NCI-H526 treated with DMSO at 0.1 percent for 48 hours (cell line): ENCODE data around the gene MRPS34.
A peak's percentile ranks its signal among the peaks of the same experiment; 100 is the strongest.
"Not testable (repeated sequence)": the region's sequence is repeated elsewhere in the genome, so short reads cannot be mapped to it uniquely, and the experiment has no call there.

Experiments
- DNase-seq: peaks from one replicate; lab custom pipeline; 2025; lab: John Stamatoyannopoulos, UW

MRPS34 gene

DNA sequence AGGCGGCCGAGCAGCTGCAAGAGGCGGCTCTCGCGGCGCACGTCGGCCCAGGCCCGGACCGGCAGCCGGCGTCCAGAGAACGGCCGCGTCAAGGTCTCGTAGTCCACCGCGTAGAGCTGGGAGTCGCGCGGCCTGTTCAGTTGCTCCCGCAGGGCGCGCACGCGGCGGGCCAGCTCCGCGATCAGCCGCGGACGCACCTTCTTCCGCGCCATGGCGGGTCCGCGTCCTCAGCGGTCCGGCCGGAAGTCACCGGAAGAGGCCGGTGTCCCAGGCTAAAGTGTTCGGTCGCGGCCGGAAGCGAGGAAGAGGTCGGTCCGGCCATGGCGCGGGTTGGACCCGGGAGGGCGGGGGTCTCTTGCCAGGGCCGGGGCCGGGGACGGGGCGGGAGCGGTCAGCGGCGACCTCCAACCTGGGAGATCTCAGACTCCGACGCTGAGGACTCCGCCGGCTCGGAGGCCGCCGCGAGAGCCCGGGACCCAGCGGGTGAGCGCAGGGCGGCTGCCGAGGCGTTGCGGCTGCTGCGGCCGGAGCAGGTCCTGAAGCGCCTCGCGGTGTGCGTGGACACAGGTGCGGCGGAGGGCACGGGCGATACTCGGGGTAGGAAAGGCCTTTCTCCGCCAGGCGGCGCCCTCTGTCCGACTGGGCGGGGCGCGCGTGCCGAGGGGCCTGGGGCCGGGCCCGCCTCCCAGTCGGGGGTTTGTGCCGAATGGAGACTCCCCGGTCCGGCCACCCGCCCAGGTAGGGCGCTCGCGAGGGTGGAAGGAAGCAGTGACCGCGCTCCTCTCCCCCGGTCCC is at the start of gene MRPS34:
Gene MRPS34 (minus strand): TSS at position 227 of the 795 bp plus-strand sequence. CDS start 15 bp downstream, at position 212.
- DNase-seq = peak; percentile 60

DNA sequence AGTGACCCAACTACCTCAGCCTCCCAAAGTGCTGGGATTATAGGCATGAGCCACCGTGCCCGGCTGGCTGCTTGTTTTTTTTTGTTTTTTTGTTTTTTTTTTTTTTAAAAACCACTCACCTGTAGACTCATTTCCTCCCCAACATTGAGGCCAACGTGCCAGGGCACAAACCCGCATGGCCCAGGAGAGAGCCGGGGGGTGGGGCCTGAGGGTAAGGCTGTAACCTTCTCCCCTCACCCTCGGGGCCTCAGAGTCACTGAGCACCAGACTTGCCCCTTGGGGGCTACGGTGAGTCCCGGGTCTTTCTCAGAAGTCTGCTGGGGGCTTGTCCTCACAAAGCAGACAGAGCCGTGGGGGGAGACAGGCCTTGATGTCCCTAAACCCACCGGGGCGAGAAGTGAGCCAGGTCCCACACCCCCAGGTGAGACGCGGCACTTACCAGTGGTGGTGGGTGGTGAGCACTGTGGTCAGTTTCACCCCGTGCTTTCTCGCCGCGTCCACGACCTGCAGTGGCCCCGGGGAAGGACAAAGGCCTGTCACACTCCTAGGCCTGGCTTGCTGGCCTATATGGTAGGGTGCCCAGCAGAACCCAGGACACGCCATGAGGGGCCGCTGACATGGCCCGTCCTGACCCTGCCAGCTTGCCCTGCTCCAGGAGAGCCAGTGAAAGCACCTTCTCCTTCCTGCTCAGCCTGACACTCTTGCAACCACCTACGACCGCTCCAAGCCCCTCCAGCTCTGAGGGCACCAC is 49.1 kb upstream of the MRPS34 start:
- no peak for DNase-seq

DNA sequence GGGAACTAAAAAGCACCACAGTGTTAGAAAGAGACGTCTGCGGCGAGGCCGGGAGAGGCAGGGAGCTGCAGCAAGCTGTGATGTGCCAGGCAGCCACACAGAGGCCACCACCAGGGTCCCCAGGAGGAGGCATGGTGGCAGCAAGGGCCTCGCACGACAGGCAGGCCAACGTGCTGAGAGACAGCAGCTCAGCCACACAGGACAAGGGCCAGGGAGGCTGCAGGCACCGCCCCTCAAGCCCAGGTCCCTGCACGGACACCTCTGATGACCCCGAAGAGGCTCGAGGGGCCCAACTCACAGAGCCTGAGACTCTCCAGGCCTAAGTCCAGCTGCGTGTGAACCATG is 48.0 kb upstream of the MRPS34 start:
- no peak for DNase-seq

DNA sequence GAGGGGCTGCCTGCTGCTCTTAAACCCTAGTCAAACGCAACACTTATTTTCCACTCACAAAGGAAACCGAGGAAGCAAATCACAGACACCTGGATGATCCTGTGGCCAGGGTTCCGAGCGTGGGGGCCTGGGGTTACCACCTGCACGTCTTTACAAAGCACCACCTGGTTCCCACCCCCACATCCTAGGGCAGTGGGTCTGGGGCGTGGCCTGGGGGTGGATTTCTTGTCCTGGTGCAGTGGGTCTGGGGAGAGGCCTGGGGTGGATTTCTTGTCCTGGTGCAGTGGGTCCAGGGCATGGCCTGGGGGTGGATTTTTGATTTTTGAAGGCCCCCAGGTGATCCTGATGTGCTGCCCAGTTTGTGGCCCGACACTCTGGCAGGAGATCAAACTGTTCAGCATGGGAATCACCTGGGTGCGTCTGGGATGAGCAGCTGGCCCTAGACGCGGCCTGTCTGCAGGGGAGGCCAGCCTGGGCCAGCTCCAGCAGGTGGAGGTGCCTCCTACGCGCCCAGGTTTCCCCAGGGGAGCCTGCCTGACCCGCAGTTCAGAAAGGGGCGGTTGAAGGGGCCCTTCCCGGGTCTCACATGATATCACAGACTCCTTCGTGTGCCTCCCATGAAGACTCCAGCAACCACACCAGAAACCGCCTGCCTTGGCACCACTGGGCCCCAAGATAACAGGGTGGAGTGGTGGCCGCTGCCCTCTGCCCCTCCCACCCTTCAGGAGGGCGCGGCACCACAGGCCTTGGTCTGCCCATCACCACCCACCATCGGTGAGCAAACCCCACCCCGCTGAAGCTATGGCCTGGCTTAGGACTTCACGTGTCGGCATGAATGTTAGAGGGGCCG is 47.4 kb upstream of the MRPS34 start:
- DNase-seq = no peak

DNA sequence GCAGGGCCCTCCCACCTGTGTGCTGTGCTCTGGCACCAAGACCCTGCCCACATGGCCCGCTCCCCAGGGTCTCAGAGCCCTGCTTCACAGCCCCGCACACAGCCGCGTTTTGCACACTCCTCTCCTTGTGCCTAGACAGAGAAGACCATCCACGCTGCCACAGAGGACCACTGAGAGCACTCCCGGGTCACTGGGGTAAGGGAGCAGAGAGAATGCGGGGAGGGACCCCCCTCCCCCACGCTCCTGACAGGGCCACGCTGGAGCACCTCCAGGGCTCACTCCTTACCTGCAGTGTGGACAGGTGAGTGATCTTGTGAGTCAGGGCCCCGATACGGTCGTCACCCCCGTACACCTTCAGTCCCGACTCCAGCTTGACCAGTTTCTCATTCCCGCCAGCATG is 46.7 kb upstream of the MRPS34 start:
- no peak for DNase-seq

DNA sequence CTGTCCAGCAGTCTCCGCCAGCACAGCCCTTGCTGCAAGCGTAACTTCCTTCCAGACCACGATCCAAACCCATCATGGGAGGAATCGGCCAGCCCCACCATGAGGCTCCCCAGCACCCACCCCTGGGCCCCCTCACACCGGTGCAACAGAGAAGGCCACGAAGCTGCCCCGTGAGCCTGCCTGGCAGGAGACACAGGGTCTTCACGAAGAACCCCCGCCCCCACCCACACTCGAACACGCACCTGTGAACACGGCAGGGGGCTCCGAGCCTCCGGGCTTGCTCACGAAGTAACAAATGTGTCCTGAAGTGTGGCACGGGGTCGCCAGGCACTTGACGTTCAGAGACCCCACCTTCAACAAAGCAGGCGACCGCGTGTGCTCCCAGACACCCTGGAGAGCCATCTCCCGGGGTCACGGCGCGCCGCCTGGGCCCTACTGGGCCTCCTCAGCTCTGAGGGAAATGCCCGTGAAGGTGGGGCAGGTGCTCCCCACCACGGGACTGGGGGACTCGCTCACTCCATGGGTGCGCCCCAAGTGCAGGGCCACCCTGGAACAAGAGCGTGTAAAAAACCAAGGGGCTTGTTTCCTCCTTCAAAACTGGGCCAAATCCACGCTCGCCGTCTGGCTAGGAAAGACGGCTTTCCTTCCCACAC is 46.1 kb upstream of the MRPS34 start:
- DNase-seq = no peak

DNA sequence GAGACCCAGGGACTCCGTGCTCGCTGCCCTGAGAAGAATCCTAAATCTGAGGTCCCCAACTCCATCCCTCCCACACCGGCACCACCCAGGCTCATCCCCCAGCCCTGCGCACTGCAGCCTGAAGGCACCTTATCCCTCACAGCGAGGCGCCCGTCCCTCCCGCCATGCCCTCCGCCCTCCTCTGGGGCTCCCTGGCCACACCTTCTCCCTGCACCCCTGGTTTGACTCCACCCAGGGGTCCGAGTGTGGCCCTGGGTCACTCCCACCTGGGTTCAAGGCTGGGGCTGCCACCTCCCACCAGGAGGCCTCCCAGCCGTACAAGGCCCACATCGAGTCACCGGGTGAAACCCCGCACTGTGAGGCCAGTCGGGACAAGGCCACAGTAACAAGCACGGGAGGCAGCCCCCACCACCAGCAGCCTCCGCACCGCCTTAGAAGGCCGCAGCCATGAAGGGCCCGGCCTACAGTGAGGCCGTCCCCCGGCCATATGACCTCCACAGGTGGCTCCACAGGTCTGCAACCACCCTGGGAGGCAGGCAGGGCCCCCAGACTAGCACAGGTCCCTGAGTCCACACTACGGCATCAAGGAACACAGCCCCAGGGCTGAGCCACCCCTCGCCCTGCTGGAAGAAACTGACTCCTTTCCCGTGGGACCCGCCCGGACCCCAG is 45.4 kb upstream of the MRPS34 start:
- no peak for DNase-seq

DNA sequence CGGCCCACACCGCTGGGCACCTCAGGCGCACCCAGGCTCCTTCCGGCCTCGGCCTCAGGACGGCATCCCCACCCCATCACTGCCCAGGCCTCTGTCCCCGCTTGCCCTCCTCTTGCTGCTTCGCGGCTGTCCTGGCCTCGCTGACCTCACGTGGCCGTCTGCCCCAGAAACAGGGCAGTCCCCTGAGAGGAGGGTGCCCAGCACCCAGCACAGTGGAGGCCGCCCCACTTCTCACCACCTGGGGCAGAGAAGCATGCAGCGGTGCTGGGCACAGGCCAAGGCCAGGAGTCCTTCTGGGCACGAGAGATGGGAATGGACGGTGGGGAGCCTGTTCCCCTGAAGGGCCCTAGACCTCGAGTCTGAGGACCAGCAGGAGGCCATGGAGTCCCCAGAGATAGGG is 44.8 kb upstream of the MRPS34 start:
- no peak for DNase-seq

DNA sequence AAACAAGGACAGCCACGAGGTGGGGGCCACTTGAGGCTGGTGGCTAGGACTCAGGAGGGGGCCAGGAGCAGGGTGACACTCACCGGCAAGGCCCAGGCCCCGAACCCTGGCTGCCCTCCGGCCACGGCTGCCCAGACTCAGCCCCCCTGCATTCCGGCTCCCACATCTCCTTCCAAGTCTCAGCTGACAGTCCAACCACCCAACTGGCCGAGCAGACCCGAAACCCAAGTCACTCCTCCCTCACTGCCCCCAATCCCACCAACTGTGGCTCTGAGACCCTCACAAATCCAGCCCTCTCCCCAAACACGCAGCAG is 44.3 kb upstream of the MRPS34 start:
- no peak for DNase-seq

DNA sequence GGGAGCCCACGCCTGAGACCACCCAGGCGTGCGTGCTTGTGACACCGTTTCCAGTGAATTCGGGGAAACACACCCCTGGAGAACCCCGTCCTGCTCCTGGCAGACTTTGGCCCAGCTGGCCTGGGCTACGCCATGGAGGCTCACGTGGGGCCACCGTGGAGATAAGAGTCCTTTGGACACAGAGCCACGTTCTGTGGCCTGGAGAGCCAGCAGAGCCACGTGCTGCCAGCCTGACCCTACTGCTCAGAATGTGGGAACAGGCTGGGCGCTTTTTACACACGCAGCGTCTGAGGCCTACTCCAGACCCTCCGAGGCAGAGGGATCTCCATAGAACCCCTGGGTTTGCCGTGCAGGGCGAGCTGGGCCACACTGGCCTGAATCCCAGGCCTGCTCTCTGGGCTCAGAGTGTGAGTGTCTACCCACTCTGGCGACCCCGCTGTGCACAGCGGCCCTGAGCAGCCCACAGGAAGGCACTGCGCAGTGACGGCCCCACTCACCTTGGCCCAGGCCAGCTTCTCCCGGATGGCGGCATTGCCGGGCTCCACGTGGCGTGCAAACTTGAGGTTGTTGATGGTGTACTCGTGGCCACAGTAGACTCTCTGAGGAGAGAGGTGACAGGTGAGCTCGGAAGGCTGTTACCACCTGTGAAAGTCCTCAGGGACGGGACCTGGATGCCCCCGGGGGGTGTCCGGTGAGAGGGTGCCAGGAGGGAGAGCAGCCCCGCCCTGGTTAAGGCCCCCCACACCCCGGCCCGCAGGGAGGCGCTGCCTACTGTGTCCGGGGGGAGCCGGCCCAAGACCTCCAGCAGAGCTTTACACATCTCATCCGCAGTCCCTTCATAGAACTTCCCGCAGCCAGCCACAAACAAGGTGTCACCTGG is 43.7 kb upstream of the MRPS34 start:
- no peak for DNase-seq

DNA sequence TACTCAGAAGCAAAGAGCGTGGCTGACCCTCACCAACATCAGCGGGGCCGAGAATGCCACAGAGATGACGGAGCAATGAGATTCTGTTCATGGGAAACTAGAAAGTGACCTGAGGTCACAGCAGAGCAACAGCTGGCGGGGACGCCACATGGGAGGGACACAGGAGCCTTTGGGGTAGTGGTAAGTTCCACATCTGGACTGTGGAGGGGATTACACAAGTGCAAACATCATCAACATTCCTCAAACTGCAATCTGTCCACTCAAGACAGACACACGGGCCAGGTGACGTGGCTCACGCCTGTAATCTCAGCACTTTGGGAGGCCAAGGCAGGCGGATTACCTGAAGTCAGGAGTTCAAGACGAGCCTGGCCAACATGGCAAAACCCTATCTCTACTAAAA is 42.5 kb upstream of the MRPS34 start:
- DNase-seq = no peak

DNA sequence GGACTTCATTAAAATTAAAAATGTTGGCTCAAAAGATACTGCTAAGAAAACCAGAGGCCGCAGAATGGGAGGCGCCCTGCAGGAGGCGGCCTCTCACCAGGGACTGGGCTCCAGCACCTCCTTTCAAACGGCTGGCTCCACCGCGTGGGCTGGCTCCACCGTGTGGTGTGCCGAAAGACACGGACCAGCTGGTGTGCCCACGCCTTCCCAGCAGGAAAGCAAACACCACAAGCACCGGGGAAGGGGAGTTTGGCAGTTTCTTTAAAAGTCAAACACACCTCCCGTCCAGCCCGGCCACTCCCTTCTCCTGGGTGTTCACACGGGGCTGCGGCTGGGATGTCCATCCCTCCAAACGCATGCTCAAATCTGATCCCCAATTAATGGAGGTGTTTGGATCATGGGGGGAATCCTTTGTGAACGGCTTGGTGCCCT is 39.8 kb upstream of the MRPS34 start:
- peak; percentile 0 for DNase-seq

DNA sequence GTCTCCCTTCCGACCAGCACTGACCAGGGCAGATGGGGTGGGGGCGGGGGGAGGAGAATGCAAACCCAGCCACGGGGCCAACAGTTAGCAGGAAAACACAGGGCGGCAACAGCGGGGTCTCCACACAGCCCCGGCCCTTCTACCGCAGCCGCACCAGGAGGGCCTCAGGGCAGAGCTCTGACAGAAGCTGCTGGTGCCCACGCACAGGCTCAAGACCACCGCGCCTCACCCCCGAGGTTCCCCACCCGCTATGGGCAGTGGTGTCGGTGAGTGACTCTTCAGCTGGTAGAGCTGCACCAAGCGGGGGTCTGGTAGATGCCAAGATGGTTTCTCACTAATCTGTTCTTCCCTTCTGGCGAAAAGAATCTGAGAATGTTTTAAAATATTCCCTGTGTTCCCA is 37.6 kb upstream of the MRPS34 start:
- DNase-seq = no peak

DNA sequence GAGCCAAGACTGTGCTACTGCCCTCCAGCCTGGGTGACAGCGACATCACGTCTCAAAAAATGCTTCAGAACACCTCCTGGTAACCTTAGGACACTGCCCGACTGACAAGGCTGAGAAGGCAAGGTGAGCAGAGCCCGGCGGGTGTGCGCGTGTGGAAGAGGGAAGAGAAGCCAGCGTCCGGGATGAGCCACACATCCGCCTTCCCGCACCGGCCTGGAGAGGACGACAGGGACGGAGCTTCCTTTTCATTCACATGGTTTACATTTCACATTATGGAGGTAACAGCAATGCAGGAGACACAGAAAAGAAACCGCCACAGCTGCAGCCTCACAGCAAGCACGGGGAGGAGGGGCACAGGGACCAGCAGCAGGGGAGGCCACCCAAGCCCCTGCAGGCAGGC is 37.2 kb upstream of the MRPS34 start:
- DNase-seq = no peak

DNA sequence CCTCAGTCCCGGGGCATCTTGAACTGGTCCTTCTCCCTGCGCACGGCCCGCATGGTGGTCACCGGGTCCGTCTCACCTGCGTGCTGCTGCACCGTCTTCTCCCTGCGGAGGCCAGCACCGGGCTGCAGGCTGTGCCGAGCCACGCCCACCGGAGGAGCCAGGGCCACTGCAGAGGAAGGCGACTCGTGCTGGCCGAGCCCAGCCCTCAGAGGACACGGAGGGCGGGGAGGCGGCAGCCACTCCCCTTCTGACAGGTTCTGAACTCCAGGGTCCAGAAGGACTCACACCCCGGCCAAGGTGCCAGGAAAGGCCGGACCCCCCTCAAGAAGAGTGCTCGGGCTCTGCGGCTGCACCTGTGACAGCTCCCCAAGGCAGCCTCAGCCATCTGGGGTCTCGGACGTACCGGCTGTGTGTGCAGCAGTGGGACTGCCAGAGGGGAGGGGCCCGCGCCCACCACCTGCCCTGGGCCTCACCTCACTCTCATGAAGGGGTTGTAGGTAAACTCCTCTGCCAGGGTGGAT is 36.4 kb upstream of the MRPS34 start:
- DNase-seq = no peak

DNA sequence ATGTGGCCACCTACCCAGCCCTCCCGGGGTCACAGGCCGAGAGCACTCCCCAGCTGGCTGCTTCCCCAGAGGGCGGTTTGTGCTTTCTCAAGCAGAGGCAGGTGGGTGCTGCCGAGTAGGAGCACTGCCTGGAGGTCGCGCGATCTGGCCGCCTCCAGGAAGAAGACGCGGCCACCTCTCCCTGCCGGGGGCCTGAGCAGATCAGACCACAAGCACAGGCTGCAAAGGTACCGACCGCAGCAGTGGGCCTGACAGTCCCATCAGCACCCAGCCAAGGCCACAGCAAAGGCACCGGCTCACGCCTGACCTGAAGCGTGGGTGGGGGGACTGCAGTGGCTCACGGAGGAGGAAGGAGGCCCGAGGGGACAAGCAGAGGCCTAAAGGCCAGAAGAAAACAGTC is 35.8 kb upstream of the MRPS34 start:
- DNase-seq = no peak

DNA sequence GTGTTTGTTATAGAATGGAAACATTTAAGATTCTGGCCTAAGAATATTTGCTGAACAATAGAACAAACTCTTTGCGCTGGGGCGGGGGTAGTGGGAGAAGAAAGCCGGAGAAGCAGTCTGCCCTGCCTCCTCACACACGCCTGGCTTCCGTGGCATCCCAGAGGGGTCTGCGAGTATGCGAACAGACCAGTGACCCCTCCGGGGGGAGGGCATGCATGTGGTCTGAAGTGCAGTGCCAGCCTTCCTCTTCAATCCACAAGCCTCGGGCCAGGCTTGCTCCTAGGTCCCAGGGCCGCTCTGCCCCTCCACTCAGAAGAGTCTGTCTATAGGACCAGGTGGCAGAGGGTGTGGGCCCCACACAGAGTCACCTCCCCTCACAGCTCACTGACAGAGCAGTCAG is 34.7 kb upstream of the MRPS34 start:
- DNase-seq = no peak

DNA sequence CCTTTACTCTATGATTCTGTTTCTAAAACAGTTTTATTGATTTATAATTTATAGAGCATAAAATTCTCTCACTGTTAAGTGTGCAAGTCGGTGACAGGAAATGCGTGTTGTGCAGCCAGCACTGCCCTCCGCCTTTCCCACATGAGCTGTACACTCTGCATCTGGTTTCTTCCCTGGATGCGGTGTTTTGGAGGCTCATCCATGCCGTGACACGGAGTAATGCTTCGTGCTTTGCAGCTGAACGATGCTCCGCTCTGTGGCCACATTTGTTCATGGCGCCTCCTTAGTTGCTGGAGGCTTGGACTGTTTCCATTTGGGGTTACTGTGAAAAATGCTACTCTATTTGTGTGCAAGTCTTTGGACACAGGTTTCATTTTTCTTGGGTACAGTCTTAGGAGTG is 27.8 kb upstream of the MRPS34 start:
- no peak for DNase-seq

DNA sequence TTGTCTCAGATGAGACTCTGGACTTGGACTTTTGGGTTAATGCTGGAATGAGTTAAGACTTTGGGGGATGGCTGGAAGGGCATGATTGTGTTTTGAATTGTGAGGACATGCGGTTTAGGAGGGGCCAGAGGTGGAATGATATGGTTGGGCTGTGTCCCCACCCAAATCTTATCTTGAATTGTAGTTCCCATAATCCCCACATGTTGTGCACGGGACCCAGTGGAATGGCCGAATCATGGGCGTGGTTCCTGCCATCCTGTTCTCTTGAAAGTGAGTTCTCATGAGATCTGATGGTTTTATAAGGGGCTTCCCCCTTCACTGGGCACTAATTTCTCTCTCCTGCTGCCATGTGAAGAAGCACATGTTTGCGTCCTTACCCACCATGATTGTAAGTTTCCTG is 26.3 kb upstream of the MRPS34 start:
- DNase-seq = not testable (repeated sequence)

DNA sequence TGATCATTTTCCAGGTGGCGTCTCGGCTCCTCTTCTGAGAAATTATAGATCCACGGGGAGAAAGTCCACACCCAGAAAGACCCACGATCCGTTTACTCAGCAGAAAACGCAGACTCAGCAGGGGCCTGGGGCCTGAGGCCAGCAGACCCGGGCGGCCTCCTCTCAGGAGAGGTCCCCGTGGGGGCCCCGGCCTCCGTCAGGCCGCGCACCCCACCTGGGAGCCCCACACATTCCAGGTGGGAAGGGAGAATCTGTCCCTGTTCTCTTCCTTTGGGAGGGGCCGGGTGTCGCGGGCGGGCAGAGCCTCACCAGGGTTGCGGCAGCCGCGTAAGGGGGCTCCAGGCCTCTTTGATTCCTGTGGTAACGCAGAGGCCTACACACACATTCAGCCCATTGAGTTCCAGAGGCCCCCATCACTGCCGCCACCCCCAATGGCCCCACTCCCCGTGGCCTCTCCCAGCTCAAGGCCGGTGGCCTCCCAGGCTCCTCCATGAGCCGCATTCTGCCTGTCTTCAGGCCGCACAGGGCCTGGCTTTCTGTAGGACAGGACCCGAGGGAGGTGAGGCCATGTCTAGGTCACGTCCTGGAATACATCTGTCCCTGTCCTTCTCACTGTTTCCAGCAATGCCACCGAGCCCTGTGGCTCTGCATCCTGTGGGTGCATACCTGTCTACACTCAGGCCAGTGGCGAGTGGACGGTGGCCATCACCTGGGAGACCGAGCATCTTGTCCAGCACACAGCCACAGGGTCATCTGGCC is 22.2 kb upstream of the MRPS34 start:
- no peak for DNase-seq
